AG20443 (cell line): ENCODE measurements around the gene TLE3.

ENCODE experiments used
- DNase-seq: peaks from one replicate; pipeline ENCODE4 v3.0.0; 2012; ENCODE audit warnings: low spot score, mixed read lengths

Gene TLE3

GRCh38 chr15:70099167-70099966 is 1.6 kb upstream of the TLE3 start:
- peak; percentile 100 for DNase-seq

GRCh38 chr15:70098461-70099166 is 897 bp upstream of the TLE3 start:
- no peak for DNase-seq

- DNase-seq = no peak
These were observed 390 bp upstream of the TLE3 start for GRCh38 chr15:70098153-70098460.

DNA sequence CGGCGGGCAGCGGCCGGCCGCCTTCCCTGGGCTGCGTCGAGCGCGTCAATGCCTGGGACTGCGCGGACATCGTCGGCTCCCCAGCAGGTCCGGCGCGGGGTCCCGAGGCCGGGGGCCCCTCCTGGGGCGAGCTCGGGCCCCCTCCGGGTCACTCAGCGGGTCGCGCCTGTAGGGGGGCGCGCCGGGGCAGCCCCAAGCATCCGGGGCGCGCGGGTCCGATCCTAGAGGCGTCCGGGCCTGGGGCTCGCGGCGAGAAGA is 725 bp downstream of the TLE3 start:
- DNase-seq = no peak

- peak; percentile 47 for DNase-seq
These were observed 1.3 kb downstream of the TLE3 start for GRCh38 chr15:70096215-70097062.

GRCh38 chr15:70095408-70096214 is 2.1 kb downstream of the TLE3 start:
- no peak for DNase-seq

- no peak for DNase-seq
These were observed 2.9 kb downstream of the TLE3 start for GRCh38 chr15:70094690-70095311.

DNA sequence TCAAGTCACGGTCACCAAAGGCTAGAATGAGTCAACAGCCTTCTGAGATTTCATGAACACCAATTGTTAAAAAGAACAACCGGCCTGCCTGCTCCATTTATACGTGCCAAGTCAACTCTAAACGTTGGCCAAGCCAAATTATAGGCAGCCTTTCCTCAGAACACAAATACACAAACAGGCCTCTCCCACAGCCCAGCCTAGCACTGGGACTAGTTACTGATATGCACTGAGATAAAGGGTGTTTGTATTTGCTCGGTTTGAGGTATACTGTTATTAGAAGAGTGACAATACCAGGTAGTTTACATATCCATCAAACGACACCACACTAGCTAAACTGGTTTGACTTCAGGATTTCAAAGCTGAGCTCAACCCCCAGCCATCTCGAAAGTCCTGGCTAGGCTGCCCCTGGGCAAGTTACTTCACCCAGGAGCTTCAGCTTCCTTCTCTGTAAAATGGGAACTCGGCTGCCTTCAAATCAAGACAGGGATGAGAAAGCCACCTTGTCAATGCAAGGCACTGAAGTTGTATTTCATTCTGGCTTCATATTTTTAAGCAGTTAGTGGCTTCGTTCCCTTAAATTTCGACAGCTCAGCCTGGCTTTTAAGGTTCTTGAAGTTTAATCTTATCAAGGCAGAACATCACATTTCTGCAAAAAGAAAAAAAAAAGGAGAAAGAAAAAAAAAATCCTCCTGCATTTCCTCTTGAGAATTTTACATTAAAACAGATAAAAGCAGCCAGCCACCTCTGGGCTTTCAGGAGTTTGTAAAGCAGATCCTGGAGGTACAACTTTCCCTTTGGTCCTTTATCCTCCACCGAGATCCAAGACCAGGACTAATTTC is 4.0 kb downstream of the TLE3 start:
- no peak for DNase-seq

DNA sequence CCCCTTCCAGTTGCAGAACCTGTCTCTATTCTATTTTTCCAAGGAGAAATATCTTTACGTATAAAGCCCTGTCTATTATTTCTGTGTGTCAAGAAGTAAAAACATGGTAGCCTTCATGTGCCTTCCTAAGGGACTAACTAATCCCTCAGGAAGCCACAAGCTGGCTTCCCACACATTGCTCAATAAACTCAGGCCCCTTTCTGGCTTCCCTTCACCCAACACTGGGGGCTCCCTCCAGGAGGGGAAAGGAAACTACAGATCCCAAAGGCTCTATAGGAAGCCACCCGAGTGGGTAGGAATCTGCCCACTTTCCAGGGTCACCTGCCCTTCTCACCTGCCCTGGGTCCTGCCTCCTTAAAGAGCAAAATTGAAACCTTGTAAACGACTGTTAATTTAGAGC is 4.6 kb downstream of the TLE3 start:
- no peak for DNase-seq

GRCh38 chr15:70092464-70093027 is 5.2 kb downstream of the TLE3 start:
- no peak for DNase-seq

DNA sequence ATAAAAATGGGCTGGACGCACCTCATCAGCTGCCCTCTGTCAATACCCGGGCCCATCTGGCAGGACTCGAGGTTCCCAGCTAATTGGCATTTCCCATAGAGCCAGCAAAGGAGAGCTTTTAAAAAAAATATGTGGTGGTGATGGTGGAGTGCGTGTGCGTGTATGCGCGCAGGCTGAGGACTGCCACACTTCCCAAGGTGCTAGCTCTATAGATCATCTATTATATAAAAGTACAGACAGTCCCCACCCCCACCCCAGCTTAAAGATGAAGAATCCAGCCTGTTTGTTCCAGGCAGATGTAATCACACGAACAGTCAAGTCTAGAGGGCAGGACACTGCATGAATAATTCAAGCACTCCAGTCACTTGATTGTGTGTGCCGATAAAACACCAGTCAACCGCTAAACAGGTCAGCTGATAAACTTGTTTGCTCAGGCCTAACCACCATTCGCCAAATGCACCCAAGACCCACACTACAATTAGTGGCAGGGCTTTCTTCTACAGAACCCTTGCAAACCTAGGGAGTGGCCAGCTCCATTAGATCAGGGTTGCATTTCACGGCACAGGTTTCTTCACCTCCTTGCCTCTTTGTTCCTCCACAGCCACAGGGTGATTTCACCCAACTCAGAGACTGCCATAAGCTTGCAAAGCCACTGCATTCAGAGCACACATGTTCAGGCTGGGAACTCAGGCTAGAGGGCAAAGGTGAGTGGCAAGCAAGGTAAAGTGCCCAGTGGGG is 5.8 kb downstream of the TLE3 start:
- no peak for DNase-seq

GRCh38 chr15:70090436-70091296 is 7.1 kb downstream of the TLE3 start:
- DNase-seq = no peak

DNA sequence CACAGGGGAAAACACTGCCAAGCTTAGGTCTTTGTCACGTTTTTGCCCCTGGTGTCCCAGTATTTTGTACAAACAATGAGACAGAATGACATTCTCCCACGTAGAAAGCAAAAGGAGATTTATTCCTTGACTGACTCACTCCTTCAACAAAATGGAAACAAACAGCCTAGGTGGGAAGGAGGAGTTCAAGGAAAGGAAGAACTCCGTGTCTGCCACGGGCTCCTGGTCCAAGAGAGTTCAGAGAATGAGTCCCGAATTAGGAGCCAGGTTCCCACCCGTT is 8.1 kb downstream of the TLE3 start:
- no peak for DNase-seq

DNA sequence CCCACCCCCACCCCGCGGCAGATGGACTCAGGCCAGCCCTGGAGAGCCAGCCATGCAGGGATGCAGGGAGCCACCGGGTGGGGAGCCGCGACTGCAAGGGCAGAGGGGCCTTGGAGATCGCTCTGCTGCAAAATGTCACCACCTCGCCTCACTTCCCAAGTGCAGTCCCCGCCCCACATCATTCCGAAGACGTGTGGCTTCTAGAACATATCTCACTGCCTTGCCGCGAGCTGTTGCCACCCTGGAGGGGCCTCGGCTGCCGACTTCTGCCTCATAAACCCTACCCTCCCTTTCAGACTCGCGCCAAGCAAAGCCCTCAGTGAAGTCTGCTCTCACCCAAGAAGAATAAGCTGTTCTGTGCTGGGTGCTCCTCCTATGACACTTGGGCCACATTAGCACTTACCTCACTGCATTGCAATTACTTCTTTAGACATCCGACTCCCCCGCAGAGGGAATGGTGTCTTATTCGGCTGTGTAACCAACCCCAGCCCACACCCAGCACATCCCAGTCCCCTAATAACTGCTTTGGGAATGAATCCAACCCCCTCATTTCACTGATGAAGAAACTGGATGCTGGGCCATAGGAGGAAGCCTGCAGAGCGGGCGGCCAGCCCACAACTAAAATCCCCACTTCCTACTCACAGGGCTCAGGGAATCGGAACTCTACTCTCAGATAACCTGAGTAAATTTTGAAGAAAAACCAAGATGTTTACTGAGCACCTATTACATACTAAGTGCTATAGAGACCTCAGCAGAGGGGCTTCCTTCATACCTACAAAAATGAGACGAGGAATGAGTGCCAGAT is 8.6 kb downstream of the TLE3 start:
- DNase-seq = peak; percentile 47

DNA sequence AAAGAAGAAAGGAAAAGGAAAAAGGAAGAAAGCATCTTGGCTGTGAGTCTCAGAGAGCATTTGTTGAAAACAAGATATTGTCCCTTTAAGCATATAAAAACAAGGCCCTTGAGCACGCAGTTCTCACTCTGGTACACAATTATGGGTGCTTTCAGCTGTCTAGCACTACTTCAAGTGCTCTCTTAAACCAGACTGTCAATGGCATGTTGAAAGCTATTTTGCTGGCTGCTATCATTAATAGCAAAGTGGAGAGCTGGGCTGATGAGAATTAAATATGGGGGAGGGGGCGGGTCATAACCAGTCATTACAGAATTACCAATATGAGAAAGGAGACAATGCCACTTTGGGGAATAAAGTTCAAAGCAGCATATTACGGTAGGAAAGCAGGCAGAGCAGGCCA is 9.3 kb downstream of the TLE3 start:
- no peak for DNase-seq

- DNase-seq = no peak
These were observed 9.9 kb downstream of the TLE3 start for GRCh38 chr15:70087708-70088352.

- no peak for DNase-seq
These were observed 11.1 kb downstream of the TLE3 start for GRCh38 chr15:70086636-70087035.

DNA sequence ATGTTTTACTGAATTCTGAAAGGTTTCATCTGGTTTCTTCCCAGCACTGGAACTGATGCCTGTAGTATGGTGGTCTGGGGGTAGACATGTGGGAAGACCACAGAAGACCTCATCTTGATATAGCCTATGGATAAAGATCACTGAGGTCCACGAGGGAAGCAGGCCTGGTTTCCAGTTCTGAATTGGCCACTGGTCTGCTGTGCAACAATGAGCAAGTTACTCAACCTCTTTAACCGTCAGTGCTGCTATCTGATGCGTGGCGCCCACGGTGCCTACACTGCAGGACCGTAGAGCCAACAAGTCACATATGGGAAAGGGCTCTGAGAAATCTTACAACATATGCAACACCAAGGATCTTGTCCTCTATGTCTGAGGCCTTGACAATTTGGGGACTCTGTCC is 13.3 kb downstream of the TLE3 start:
- DNase-seq = no peak
